Stomach (tissue), 9 donors: ENCODE measurements around the gene DLGAP1. TPM values are rescaled to one million over a fixed set of nuclear protein-coding genes. Genes with fewer than 3 reads are reported as not detected.

Experiments used
- DNase-seq, 2 donors: peaks; one replicate each; pipeline versions ENCODE4 v3.0.0 to v3.0.0-alpha.2; 2013 to 2019
- H3K27ac ChIP-seq, 5 donors: fragments of 200-600 bp in 4 of 5; sonication (generic) in 4 of 5; one replicate each; pipeline ENCODE4 v1.5.1; 2013 to 2019; ENCODE audit warnings: mild to moderate bottlenecking in 1 of 5, moderate library complexity in 1 of 5
- H3K27me3 ChIP-seq, 3 donors: fragments of 200-600 bp; sonication (generic); one replicate each; pipeline ENCODE4 v1.5.1; 2017 to 2019; ENCODE audit warnings: mixed run types in 1 of 3
- H3K36me3 ChIP-seq, 4 donors: fragments of 200-600 bp; sonication (generic); 1 replicate in 3 of 4; 2 replicates in 1 of 4; pipeline ENCODE4 v1.5.1; 2016 to 2019
- H3K4me1 ChIP-seq, 4 donors: fragments of 200-600 bp; sonication (generic); one replicate each; pipeline ENCODE4 v1.5.1; 2016 to 2019
- H3K4me3 ChIP-seq, 4 donors: fragments of 200-600 bp; sonication (generic) in 3 of 4; one replicate each; pipeline ENCODE4 v1.5.1; 2016 to 2019; ENCODE audit warnings: mild to moderate bottlenecking in 1 of 4
- H3K9me3 ChIP-seq, 4 donors: fragments of 200-600 bp; sonication (generic); one replicate each; pipeline ENCODE4 v1.5.1; 2016 to 2019
- EP300 ChIP-seq: sonication (generic); formaldehyde crosslinking; IDR thresholded peaks from one replicate; pipeline ENCODE4 v1.6.1; 2017; ENCODE audit warnings: antibody characterized with exemption
- POLR2A ChIP-seq, 4 donors: fragments of 450-650 bp; IDR thresholded peaks; one replicate each; pipeline ENCODE4 v1.6.1; 2016; ENCODE audit warnings: antibody characterized with exemption in 4 of 4, control low read depth in 2 of 4, mild to moderate bottlenecking in 1 of 4, moderate library complexity in 1 of 4
- POLR2AphosphoS5 ChIP-seq, 3 donors: sonication (generic); formaldehyde crosslinking; IDR thresholded peaks; one replicate each; pipeline ENCODE4 v1.6.1; 2016; ENCODE audit warnings: antibody characterized with exemption in 3 of 3
- WGBS, 5 donors: extraction: QIAGEN DNeasy Blood & Tissue Kit in 3 of 5; methylation state at CpG; one replicate each; pipeline versions ENCODE4 v1.1.5 to v1.1.7; 2013 to 2018; 5-methylcytosine and 5-hydroxymethylcytosine counted together
- intact Hi-C: fragments of 100-400 bp; cut with DNase I; formaldehyde crosslinking; loops from one replicate; pipeline ENCODE4 v1.15.1; 2023; ENCODE audit warnings: low total_unique reads
- polyA plus RNA-seq, 3 donors: library from polyadenylated mRNA; stranded (reverse); fragments of 200-250 nt; gene quantifications; one replicate each; pipeline ENCODE4 v1.2.3, GENCODE V29; 2013
- total RNA-seq, 5 donors: library from RNA; depleted of rRNA; stranded (reverse); fragments of >200 nt; gene quantifications; one replicate each; pipeline versions ENCODE4 v1.1.0 to v1.2.3, GENCODE V29; 2014 to 2016
- TF ChIP-seq, protein P1 (sequence below), 7 experiments: fragments of 450-650 bp in 4 of 7; fragments of 200-600 bp in 3 of 7; sonication (generic) in 3 of 7; IDR thresholded peaks; one replicate each; pipeline ENCODE4 v1.5.1; 2016 to 2019; ENCODE audit warnings: antibody characterized with exemption in 7 of 7, control low read depth in 2 of 7, mild to moderate bottlenecking in 1 of 7
- donor health status: healthy with polysubstance abuse.
- donor health status: Bipolar disorder and iron deficiency.
- donor health status: healthy.

Gene DLGAP1
- total and polyA plus RNA-seq, 8 donors, result 0.06 to 7.0 (median 1.3) TPM; not detected in 1

GRCh38 chr18:3626929-3627458 lies 828.1 kb downstream of the DLGAP1 start:
- H3K27ac ChIP-seq, result no peak overlapping the region
- H3K9me3 ChIP-seq, result no peaks in the 10 kb centered on the region
- intact Hi-C loops, result no loop called here
- no peak overlapping the region for H3K4me3 ChIP-seq
- no peaks in the 10 kb centered on the region for H3K36me3 ChIP-seq
- 80 to 87% (median 82%) methylated on average over 5 of the region's 5 CpGs for WGBS, 5 donors
- DNase-seq, result no peak
- H3K4me1 ChIP-seq, result peaks cover 16 to 39% (median 37%) of the 10 kb centered on the region in 4 donors
- no peaks in the 10 kb centered on the region for H3K27me3 ChIP-seq
- TF ChIP-seq EP300, result no peak
- TF ChIP-seq, protein P1, sequence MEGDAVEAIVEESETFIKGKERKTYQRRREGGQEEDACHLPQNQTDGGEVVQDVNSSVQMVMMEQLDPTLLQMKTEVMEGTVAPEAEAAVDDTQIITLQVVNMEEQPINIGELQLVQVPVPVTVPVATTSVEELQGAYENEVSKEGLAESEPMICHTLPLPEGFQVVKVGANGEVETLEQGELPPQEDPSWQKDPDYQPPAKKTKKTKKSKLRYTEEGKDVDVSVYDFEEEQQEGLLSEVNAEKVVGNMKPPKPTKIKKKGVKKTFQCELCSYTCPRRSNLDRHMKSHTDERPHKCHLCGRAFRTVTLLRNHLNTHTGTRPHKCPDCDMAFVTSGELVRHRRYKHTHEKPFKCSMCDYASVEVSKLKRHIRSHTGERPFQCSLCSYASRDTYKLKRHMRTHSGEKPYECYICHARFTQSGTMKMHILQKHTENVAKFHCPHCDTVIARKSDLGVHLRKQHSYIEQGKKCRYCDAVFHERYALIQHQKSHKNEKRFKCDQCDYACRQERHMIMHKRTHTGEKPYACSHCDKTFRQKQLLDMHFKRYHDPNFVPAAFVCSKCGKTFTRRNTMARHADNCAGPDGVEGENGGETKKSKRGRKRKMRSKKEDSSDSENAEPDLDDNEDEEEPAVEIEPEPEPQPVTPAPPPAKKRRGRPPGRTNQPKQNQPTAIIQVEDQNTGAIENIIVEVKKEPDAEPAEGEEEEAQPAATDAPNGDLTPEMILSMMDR (IDR thresholded peaks at IDR 0.05), result no peak
- TF ChIP-seq POLR2A (IDR thresholded peaks at IDR 0.05), result no peak
- TF ChIP-seq POLR2AphosphoS5 (IDR thresholded peaks at IDR 0.05), result no peak

DNA sequence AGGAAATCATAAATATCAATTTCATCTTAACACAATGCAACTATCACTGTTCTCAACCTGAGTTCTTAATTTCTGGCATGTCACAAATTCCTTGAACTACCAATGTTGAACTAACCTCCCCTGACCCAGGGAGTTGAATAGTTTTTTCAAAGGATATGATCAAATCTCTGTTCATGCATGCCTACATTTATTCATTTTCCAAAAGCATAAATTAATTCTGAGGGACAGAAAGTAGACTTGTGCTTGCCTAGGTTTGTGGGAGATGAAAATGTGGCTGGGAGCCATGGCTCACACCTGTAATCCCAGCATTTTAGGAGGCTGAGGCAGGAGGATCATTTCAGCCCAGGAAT lies 829.4 kb downstream of the DLGAP1 start:
- intact Hi-C loops, result no loop called here
- Histone ChIP-seq H3K27ac (peak overlapping the region in 4 of 5 donors; percentile 78 to 89 (median 84)), H3K4me1 (peaks cover 16 to 52% (median 41%) of the 10 kb centered on the region in 4 donors), H3K36me3 (no peaks in the 10 kb centered on the region), H3K27me3 (no peaks in the 10 kb centered on the region), H3K4me3 (no peak overlapping the region), H3K9me3 (no peaks in the 10 kb centered on the region)
- TF ChIP-seq, protein P1 (IDR thresholded peaks at IDR 0.05), result no peak
- TF ChIP-seq POLR2AphosphoS5 (IDR thresholded peaks at IDR 0.05), result no peak
- no peak for TF ChIP-seq EP300
- TF ChIP-seq POLR2A (IDR thresholded peaks at IDR 0.05), result no peak
- no peak for DNase-seq

- Histone ChIP-seq H3K9me3 (no peaks in the 10 kb centered on the region), H3K4me1 (peaks cover 16 to 54% (median 41%) of the 10 kb centered on the region in 4 donors), H3K4me3 (no peak overlapping the region), H3K27ac (peak overlapping the region; percentile 8 to 89 (median 83)), H3K36me3 (no peaks in the 10 kb centered on the region), H3K27me3 (no peaks in the 10 kb centered on the region)
- 31 to 36% (median 32%) methylated on average over 9 of the region's 9 CpGs for WGBS, 5 donors
- DNase-seq, result peak; percentile 43 to 73
- TF ChIP-seq POLR2A (IDR thresholded peaks at IDR 0.05) (no peak), POLR2AphosphoS5 (IDR thresholded peaks at IDR 0.05) (no peak), EP300 (no peak)
- TF ChIP-seq, protein P1 (IDR thresholded peaks at IDR 0.05), result no peak
- intact Hi-C loops, result no loop called here
Measured at GRCh38 chr18:3624935-3625741, 830.0 kb downstream of the DLGAP1 start.

- no peak for DNase-seq
- 23 to 66% (median 42%) methylated on average over 2 of the region's 2 CpGs for WGBS, 5 donors
- peaks cover 16 to 54% (median 41%) of the 10 kb centered on the region in 4 donors for H3K4me1 ChIP-seq
- no peaks in the 10 kb centered on the region for H3K27me3 ChIP-seq
- TF ChIP-seq POLR2A (IDR thresholded peaks at IDR 0.05) (no peak), EP300 (no peak), POLR2AphosphoS5 (IDR thresholded peaks at IDR 0.05) (no peak)
- TF ChIP-seq, protein P1 (IDR thresholded peaks at IDR 0.05), result no peak
- H3K27ac ChIP-seq, result peak overlapping the region; percentile 78 to 89 (median 83)
- H3K4me3 ChIP-seq, result no peak overlapping the region
- H3K36me3 ChIP-seq, result no peaks in the 10 kb centered on the region
- H3K9me3 ChIP-seq, result no peaks in the 10 kb centered on the region
- intact Hi-C loops, result no loop called here
Measured at GRCh38 chr18:3624546-3624934, 830.6 kb downstream of the DLGAP1 start.
